ENCODE measurements around the gene MRPL49.

The MRPL49 gene

GRCh38 chr11:65124480-65125196 is 2.5 kb downstream of the MRPL49 start:
- Histone ChIP-seq H3K23ac (ENCODE audit: low read length) (no peak overlapping the region), H3K9ac (ENCODE audit: low read length) (no peak overlapping the region), H3K18ac (ENCODE audit: low read length) (no peak overlapping the region), H4K8ac (ENCODE audit: low read depth, low read length) (no peak overlapping the region), H2BK15ac (replicated peaks; ENCODE audit: low read depth) (no peak overlapping the region), H3K4ac (ENCODE audit: low read depth, low read length) (no peak overlapping the region), H3K36me3 (ENCODE audit: control insufficient read depth, insufficient read depth, low read length) (peaks cover 19% of the 10 kb centered on the region), H2BK5ac (ENCODE audit: low read length) (no peak overlapping the region), H3K79me2 (ENCODE audit: control insufficient read depth, insufficient read depth, low read length) (peaks cover 28% of the 10 kb centered on the region), H3K4me1 (ENCODE audit: control insufficient read depth, low read depth, low read length) (peaks cover 4% of the 10 kb centered on the region), H4K5ac (ENCODE audit: low read length) (no peak overlapping the region), H3K27ac (ENCODE audit: low read depth, low read length) (no peak overlapping the region), H2AK5ac (ENCODE audit: low read length) (no peak overlapping the region), H3K4me2 (ENCODE audit: low read length) (no peak overlapping the region), H3K56ac (ENCODE audit: low read length) (no peak overlapping the region), H3K4me3 (ENCODE audit: low read length) (no peak overlapping the region), H2BK120ac (ENCODE audit: low read depth, low read length) (no peak overlapping the region), H3K27me3 (ENCODE audit: insufficient read depth, low read length, poor library complexity) (no peaks in the 10 kb centered on the region), H3K79me1 (ENCODE audit: low read length) (peaks cover 23% of the 10 kb centered on the region)
- no peak for DNase-seq
- WGBS (ENCODE audit: extremely low coverage, insufficient coverage, low lambda C conversion rate) = no CpG with 5 or more reads among the region's 5 CpGs

GRCh38 chr11:65125197-65126056 is 3.3 kb downstream of the MRPL49 start:
- Histone ChIP-seq H3K9ac (ENCODE audit: low read length) (no peak overlapping the region), H2BK120ac (ENCODE audit: low read depth, low read length) (no peak overlapping the region), H2AK5ac (ENCODE audit: low read length) (no peak overlapping the region), H3K79me1 (ENCODE audit: low read length) (peaks cover 17% of the 10 kb centered on the region), H2BK15ac (replicated peaks; ENCODE audit: low read depth) (no peak overlapping the region), H2BK5ac (ENCODE audit: low read length) (no peak overlapping the region), H4K8ac (ENCODE audit: low read depth, low read length) (no peak overlapping the region), H3K4me2 (ENCODE audit: low read length) (no peak overlapping the region), H3K4me1 (ENCODE audit: control insufficient read depth, low read depth, low read length) (peaks cover 4% of the 10 kb centered on the region), H3K27ac (ENCODE audit: low read depth, low read length) (no peak overlapping the region), H3K4ac (ENCODE audit: low read depth, low read length) (no peak overlapping the region), H3K23ac (ENCODE audit: low read length) (no peak overlapping the region), H3K56ac (ENCODE audit: low read length) (no peak overlapping the region), H3K36me3 (ENCODE audit: control insufficient read depth, insufficient read depth, low read length) (peaks cover 14% of the 10 kb centered on the region), H3K79me2 (ENCODE audit: control insufficient read depth, insufficient read depth, low read length) (peaks cover 23% of the 10 kb centered on the region), H3K18ac (ENCODE audit: low read length) (no peak overlapping the region), H3K4me3 (ENCODE audit: low read length) (no peak overlapping the region), H4K5ac (ENCODE audit: low read length) (no peak overlapping the region), H3K27me3 (ENCODE audit: insufficient read depth, low read length, poor library complexity) (no peaks in the 10 kb centered on the region)
- WGBS (ENCODE audit: extremely low coverage, insufficient coverage, low lambda C conversion rate) = no CpG with 5 or more reads among the region's 12 CpGs
- no peak for DNase-seq

GRCh38 chr11:65126624-65127274 is 4.6 kb downstream of the MRPL49 start:
- H2BK120ac ChIP-seq (ENCODE audit: low read depth, low read length) = no peak overlapping the region
- H3K4me2 ChIP-seq (ENCODE audit: low read length) = no peak overlapping the region
- no peak overlapping the region for H4K8ac ChIP-seq (ENCODE audit: low read depth, low read length)
- no peak overlapping the region for H3K4me3 ChIP-seq (ENCODE audit: low read length)
- no CpG with 5 or more reads among the region's 6 CpGs for WGBS (ENCODE audit: extremely low coverage, insufficient coverage, low lambda C conversion rate)
- peaks cover 2% of the 10 kb centered on the region for H3K4me1 ChIP-seq (ENCODE audit: control insufficient read depth, low read depth, low read length)
- H3K18ac ChIP-seq (ENCODE audit: low read length) = no peak overlapping the region
- no peak for DNase-seq
- peaks cover 8% of the 10 kb centered on the region for H3K36me3 ChIP-seq (ENCODE audit: control insufficient read depth, insufficient read depth, low read length)
- H4K5ac ChIP-seq (ENCODE audit: low read length) = no peak overlapping the region
- H3K23ac ChIP-seq (ENCODE audit: low read length) = no peak overlapping the region
- no peak overlapping the region for H3K27ac ChIP-seq (ENCODE audit: low read depth, low read length)
- H3K4ac ChIP-seq (ENCODE audit: low read depth, low read length) = no peak overlapping the region
- no peak overlapping the region for H3K56ac ChIP-seq (ENCODE audit: low read length)
- H3K9ac ChIP-seq (ENCODE audit: low read length) = no peak overlapping the region
- no peak overlapping the region for H2BK5ac ChIP-seq (ENCODE audit: low read length)
- H3K79me2 ChIP-seq (ENCODE audit: control insufficient read depth, insufficient read depth, low read length) = peaks cover 10% of the 10 kb centered on the region
- H3K27me3 ChIP-seq (ENCODE audit: insufficient read depth, low read length, poor library complexity) = no peaks in the 10 kb centered on the region
- H2AK5ac ChIP-seq (ENCODE audit: low read length) = no peak overlapping the region
- no peak overlapping the region for H2BK15ac ChIP-seq (replicated peaks; ENCODE audit: low read depth)
- peaks cover 6% of the 10 kb centered on the region for H3K79me1 ChIP-seq (ENCODE audit: low read length)

- Histone ChIP-seq H2AK5ac (ENCODE audit: low read length) (no peak overlapping the region), H3K56ac (ENCODE audit: low read length) (no peak overlapping the region), H3K4me3 (ENCODE audit: low read length) (no peak overlapping the region), H2BK120ac (ENCODE audit: low read depth, low read length) (no peak overlapping the region), H4K8ac (ENCODE audit: low read depth, low read length) (no peak overlapping the region), H3K4me1 (ENCODE audit: control insufficient read depth, low read depth, low read length) (peaks cover 2% of the 10 kb centered on the region), H3K27ac (ENCODE audit: low read depth, low read length) (no peak overlapping the region), H3K9ac (ENCODE audit: low read length) (no peak overlapping the region), H3K27me3 (ENCODE audit: insufficient read depth, low read length, poor library complexity) (no peaks in the 10 kb centered on the region), H3K4me2 (ENCODE audit: low read length) (no peak overlapping the region), H4K5ac (ENCODE audit: low read length) (no peak overlapping the region), H3K36me3 (ENCODE audit: control insufficient read depth, insufficient read depth, low read length) (peaks cover 8% of the 10 kb centered on the region), H3K79me2 (ENCODE audit: control insufficient read depth, insufficient read depth, low read length) (peaks cover 9% of the 10 kb centered on the region), H2BK5ac (ENCODE audit: low read length) (no peak overlapping the region), H2BK15ac (replicated peaks; ENCODE audit: low read depth) (no peak overlapping the region), H3K18ac (ENCODE audit: low read length) (no peak overlapping the region), H3K4ac (ENCODE audit: low read depth, low read length) (no peak overlapping the region), H3K23ac (ENCODE audit: low read length) (no peak overlapping the region), H3K79me1 (ENCODE audit: low read length) (peaks cover 11% of the 10 kb centered on the region)
- WGBS (ENCODE audit: extremely low coverage, insufficient coverage, low lambda C conversion rate) = no CpG with 5 or more reads among the region's 12 CpGs
- no peak for DNase-seq
Observed at GRCh38 chr11:65127473-65128181, 5.5 kb downstream of the MRPL49 start.

GRCh38 chr11:65128182-65129145 is 6.3 kb downstream of the MRPL49 start:
- Histone ChIP-seq H3K27ac (ENCODE audit: low read depth, low read length) (no peak overlapping the region), H3K9ac (ENCODE audit: low read length) (no peak overlapping the region), H2BK5ac (ENCODE audit: low read length) (no peak overlapping the region), H3K36me3 (ENCODE audit: control insufficient read depth, insufficient read depth, low read length) (peaks cover 8% of the 10 kb centered on the region), H3K79me1 (ENCODE audit: low read length) (peaks cover 14% of the 10 kb centered on the region), H3K4ac (ENCODE audit: low read depth, low read length) (no peak overlapping the region), H2BK120ac (ENCODE audit: low read depth, low read length) (no peak overlapping the region), H3K4me3 (ENCODE audit: low read length) (no peak overlapping the region), H4K5ac (ENCODE audit: low read length) (no peak overlapping the region), H2BK15ac (replicated peaks; ENCODE audit: low read depth) (no peak overlapping the region), H3K18ac (ENCODE audit: low read length) (no peak overlapping the region), H3K56ac (ENCODE audit: low read length) (no peak overlapping the region), H3K23ac (ENCODE audit: low read length) (no peak overlapping the region), H3K79me2 (ENCODE audit: control insufficient read depth, insufficient read depth, low read length) (peaks cover 8% of the 10 kb centered on the region), H3K4me1 (ENCODE audit: control insufficient read depth, low read depth, low read length) (peaks cover 2% of the 10 kb centered on the region), H4K8ac (ENCODE audit: low read depth, low read length) (no peak overlapping the region), H3K27me3 (ENCODE audit: insufficient read depth, low read length, poor library complexity) (no peaks in the 10 kb centered on the region), H2AK5ac (ENCODE audit: low read length) (no peak overlapping the region), H3K4me2 (ENCODE audit: low read length) (no peak overlapping the region)
- DNase-seq = no peak
- WGBS (ENCODE audit: extremely low coverage, insufficient coverage, low lambda C conversion rate) = no CpG with 5 or more reads among the region's 15 CpGs

All from mesendoderm (in vitro differentiated cells).